A549 (cell line): ENCODE results near the gene CCDC159. TPM values are rescaled to one million over a fixed set of nuclear protein-coding genes. Genes with fewer than 3 reads are reported as not detected.

Experiments used
- ATAC-seq, 2 experiments: fragments of 200-7000 bp in 1 of 2; fragments of >200 bp in 1 of 2; cut with Nextera tagmentation in 1 of 2; cut with Tn5 transposase in 1 of 2; 3 replicates each; pipeline versions ENCODE4 v1.8.0 to v1.9.1; 2018 to 2020; ENCODE audit warnings: mild to moderate bottlenecking in 1 of 2, moderate library complexity in 1 of 2
- CTCF ChIA-PET: fragments of 300-600 bp; sonication (Branson Sonifier 250); formaldehyde crosslinking; extraction: SDS; loops from one replicate; lab custom pipeline; 2021; ENCODE audit warnings: antibody characterized with exemption, inconsistent platforms; lab: Yijun Ruan, JAX
- POLR2A ChIA-PET: fragments of 350-600 bp; formaldehyde crosslinking; extraction: SDS; loops from one replicate; lab custom pipeline; 2021; ENCODE audit warnings: antibody characterized with exemption, inconsistent platforms; lab: Yijun Ruan, JAX
- DNase-seq, 2 experiments: peaks; one replicate each; pipeline versions ENCODE4 v3.0.0 to v3.0.0-alpha.2; 2011 to 2016; ENCODE audit warnings: low read depth in 1 of 2, low spot score in 1 of 2
- FAIRE-seq: peaks from 2 replicates; lab custom pipeline; 2011; peaks lifted over from hg19 to GRCh38; lab: Jason Lieb, UNC
- H3K27ac ChIP-seq, 2 experiments: fragments of >200 bp; sonication (Bioruptor Twin); formaldehyde crosslinking; 3 replicates each; pipeline ENCODE4 v1.5.1; 2016 to 2017
- H3K4me1 ChIP-seq: fragments of >200 bp; sonication (Bioruptor Twin); formaldehyde crosslinking; 3 replicates; pipeline ENCODE4 v1.6.1; 2016
- H3K4me2 ChIP-seq: fragments of >200 bp; sonication (Bioruptor Twin); formaldehyde crosslinking; 3 replicates; pipeline ENCODE4 v1.6.1; 2016
- H3K4me3 ChIP-seq: fragments of >200 bp; sonication (Bioruptor Twin); formaldehyde crosslinking; 3 replicates; pipeline ENCODE4 v1.5.1; 2016
- H3K9me3 ChIP-seq: fragments of >200 bp; sonication (Bioruptor Twin); formaldehyde crosslinking; 3 replicates; pipeline ENCODE4 v1.6.1; 2016
- ATOH8 ChIP-seq: fragments of 250-450 bp; sonication (Bioruptor Pico); IDR thresholded peaks from 2 replicates; pipeline ENCODE4 v1.5.0; 2020; ENCODE audit warnings: low read depth, mild to moderate bottlenecking, moderate library complexity
- CBX2 ChIP-seq: fragments of 200-600 bp; sonication (generic); IDR thresholded peaks from 2 replicates; pipeline ENCODE4 v1.6.1; 2016; ENCODE audit warnings: low read depth, mild to moderate bottlenecking, borderline replicate concordance
- CHD4 ChIP-seq: fragments of 200-600 bp; sonication (generic); IDR thresholded peaks from 2 replicates; pipeline ENCODE4 v1.6.1; 2016; ENCODE audit warnings: antibody characterized with exemption, mild to moderate bottlenecking, borderline replicate concordance
- E2F6 ChIP-seq: IDR thresholded peaks from 2 replicates; pipeline ENCODE4 v1.6.1; 2012; ENCODE audit warnings: low read depth, borderline replicate concordance
- EHF ChIP-seq: fragments of 250-450 bp; sonication (Bioruptor Pico); IDR thresholded peaks from 2 replicates; pipeline ENCODE4 v1.5.0; 2020; ENCODE audit warnings: mild to moderate bottlenecking
- ELK1 ChIP-seq: fragments of 150-350 bp; IDR thresholded peaks from 2 replicates; pipeline ENCODE4 v1.6.1; 2014; ENCODE audit warnings: low read depth, mild to moderate bottlenecking, low read length
- EP300 ChIP-seq, 2 experiments: fragments of >200 bp; sonication (Bioruptor Twin); formaldehyde crosslinking; IDR thresholded peaks; 2 replicates in 1 of 2; 3 replicates in 1 of 2; pipeline ENCODE4 v1.6.1; 2016 to 2017
- ESRRA ChIP-seq: fragments of 150-350 bp; IDR thresholded peaks from 2 replicates; pipeline ENCODE4 v1.6.1; 2014; ENCODE audit warnings: mild to moderate bottlenecking, low read length, borderline replicate concordance
- FOSB ChIP-seq: fragments of 250-450 bp; sonication (Bioruptor Pico); IDR thresholded peaks from 2 replicates; pipeline ENCODE4 v1.5.0; 2020; ENCODE audit warnings: mild to moderate bottlenecking, moderate library complexity
- HEYL ChIP-seq: fragments of 250-450 bp; sonication (Bioruptor Pico); IDR thresholded peaks from 2 replicates; pipeline ENCODE4 v1.8.0; 2021; ENCODE audit warnings: mild to moderate bottlenecking, moderate library complexity
- HMGXB4 ChIP-seq: fragments of 250-450 bp; sonication (Bioruptor Pico); IDR thresholded peaks from 2 replicates; pipeline ENCODE4 v1.5.0; 2021; ENCODE audit warnings: mild to moderate bottlenecking, moderate library complexity, borderline replicate concordance
- HOXA7 ChIP-seq: fragments of 250-450 bp; sonication (Bioruptor Pico); IDR thresholded peaks from 2 replicates; pipeline ENCODE4 v1.5.0; 2020; ENCODE audit warnings: mild to moderate bottlenecking, moderate library complexity
- HOXB5 ChIP-seq: fragments of 250-450 bp; sonication (Bioruptor Pico); IDR thresholded peaks from 2 replicates; pipeline ENCODE4 v1.5.0; 2020; ENCODE audit warnings: mild to moderate bottlenecking, moderate library complexity
- KDM1A ChIP-seq: fragments of 200-600 bp; sonication (generic); IDR thresholded peaks from 2 replicates; pipeline ENCODE4 v1.6.1; 2016; ENCODE audit warnings: low read depth, mild to moderate bottlenecking
- KDM5A ChIP-seq: fragments of 200-600 bp; sonication (generic); IDR thresholded peaks from 2 replicates; pipeline ENCODE4 v1.6.1; 2016; ENCODE audit warnings: antibody characterized with exemption, mild to moderate bottlenecking
- MAX ChIP-seq: IDR thresholded peaks from 2 replicates; pipeline ENCODE4 v1.6.1; 2012
- NFE2L2 ChIP-seq: fragments of 150-350 bp; conservative IDR thresholded peaks from 2 replicates; pipeline ENCODE4 v1.6.1; 2014; ENCODE audit warnings: low read length
- NPAS2 ChIP-seq: fragments of 250-450 bp; sonication (Bioruptor Pico); IDR thresholded peaks from 2 replicates; pipeline ENCODE4 v1.8.0; 2022; ENCODE audit warnings: mild to moderate bottlenecking, moderate library complexity, borderline replicate concordance
- RCOR1 ChIP-seq: fragments of 150-350 bp; IDR thresholded peaks from 2 replicates; pipeline ENCODE4 v1.6.1; 2014; ENCODE audit warnings: antibody characterized with exemption, low read length, low read depth
- SMC3 ChIP-seq: fragments of >200 bp; sonication (Bioruptor Twin); formaldehyde crosslinking; IDR thresholded peaks from 3 replicates; pipeline ENCODE4 v1.6.1; 2018; ENCODE audit warnings: inconsistent platforms
- TP53 ChIP-seq: fragments of 250-450 bp; sonication (Bioruptor Pico); IDR thresholded peaks from 2 replicates; pipeline ENCODE4 v1.5.0; 2021; ENCODE audit warnings: mild to moderate bottlenecking, moderate library complexity
- ZC3H11A ChIP-seq: fragments of 450-650 bp; IDR thresholded peaks from 2 replicates; pipeline ENCODE4 v1.6.1; 2014; ENCODE audit warnings: antibody characterized with exemption, mild to moderate bottlenecking
- WGBS: methylation state at CpG from one replicate; pipeline ENCODE4 v1.1.6; 2017; ENCODE audit errors: missing lambda C conversion rate; 5-methylcytosine and 5-hydroxymethylcytosine counted together
- polyA plus RNA-seq, 4 experiments: library from polyadenylated mRNA; depleted of rRNA in 3 of 4; stranded (reverse); fragments of >200 nt; fragmentation: RNase III in 1 of 4; extraction: RNeasy Plus Mini Kit Qiagen cat#74134 plus additional on column Dnase treatment in 1 of 4; gene quantifications; 2 replicates in 3 of 4; 3 replicates in 1 of 4; pipeline ENCODE4 v1.2.3, GENCODE V29; 2011 to 2017

CCDC159 gene
- polyA plus RNA-seq, 2 of the 4 experiments (the other 2 are of a cell fraction) = 8.4 to 11.3 TPM

- H3K4me3 ChIP-seq = no peak overlapping the region
- FAIRE-seq (no peak), ATAC-seq (no peak), DNase-seq (no peak)
- no peak overlapping the region for H3K4me2 ChIP-seq
- CTCF ChIA-PET = interaction anchor here (0.7 to 2.1 kb wide), 4 partner anchors 7 to 56 kb away, joined by 3 to 7 read pairs (median 4); no protein-coding TSS in a partner anchor
- 37% methylated on average over 2 of the region's 2 CpGs for WGBS
- peaks cover 3% of the 10 kb centered on the region; the same call in 1 of the 3 replicates for H3K9me3 ChIP-seq
- H3K27ac ChIP-seq = no peak overlapping the region
- TF ChIP-seq ATOH8 (CRISPR knock-in tag) (no peak), NFE2L2 (no peak), FOSB (CRISPR knock-in tag) (no peak), SMC3 (no peak), HEYL (no peak), HOXB5 (CRISPR knock-in tag) (no peak), KDM1A (no peak), MAX (no peak), RCOR1 (no peak), TP53 (CRISPR knock-in tag) (no peak)
- POLR2A ChIA-PET = no interaction called here
- H3K4me1 ChIP-seq = no peaks in the 10 kb centered on the region
Measured at GRCh38 chr19:11390359-11390758, 44.0 kb downstream of the CCDC159 start.

- CTCF ChIA-PET = interaction anchor here (0.6 to 2.1 kb wide), 8 partner anchors 8 to 809 kb away, joined by 3 to 7 read pairs (median 3); partner anchors contain the start of gene ODAD3
- H3K4me3 ChIP-seq = no peak overlapping the region
- TF ChIP-seq HMGXB4 (no peak), ELK1 (no peak), CHD4 (no peak), ESRRA (no peak), E2F6 (no peak), NPAS2 (no peak), NFE2L2 (no peak), KDM5A (no peak), ATOH8 (CRISPR knock-in tag) (no peak), EP300 (IDR thresholded peaks at IDR 0.05) (no peak), ZC3H11A (no peak), HOXA7 (CRISPR knock-in tag) (no peak), CBX2 (no peak), EHF (CRISPR knock-in tag) (no peak)
- DNase-seq (peak in 1 of 2 experiments; percentile 13), FAIRE-seq (no peak), ATAC-seq (no peak)
- POLR2A ChIA-PET = no interaction called here
- no peak overlapping the region for H3K4me2 ChIP-seq
- H3K4me1 ChIP-seq = no peaks in the 10 kb centered on the region
- WGBS = 39% methylated on average over 4 of the region's 4 CpGs
- peaks cover 3% of the 10 kb centered on the region; the same call in 1 of the 3 replicates for H3K9me3 ChIP-seq
- H3K27ac ChIP-seq = no peak overlapping the region
Measured at GRCh38 chr19:11390933-11391680, 44.8 kb downstream of the CCDC159 start.
